ENCODE data around the gene SPRR2F. TPM values are rescaled to one million over a fixed set of nuclear protein-coding genes. Genes with fewer than 3 reads are reported as not detected.

The SPRR2F gene
- total and polyA plus RNA-seq, 2 of the 4 experiments (the other 2 are of a cell fraction): not detected

DNA sequence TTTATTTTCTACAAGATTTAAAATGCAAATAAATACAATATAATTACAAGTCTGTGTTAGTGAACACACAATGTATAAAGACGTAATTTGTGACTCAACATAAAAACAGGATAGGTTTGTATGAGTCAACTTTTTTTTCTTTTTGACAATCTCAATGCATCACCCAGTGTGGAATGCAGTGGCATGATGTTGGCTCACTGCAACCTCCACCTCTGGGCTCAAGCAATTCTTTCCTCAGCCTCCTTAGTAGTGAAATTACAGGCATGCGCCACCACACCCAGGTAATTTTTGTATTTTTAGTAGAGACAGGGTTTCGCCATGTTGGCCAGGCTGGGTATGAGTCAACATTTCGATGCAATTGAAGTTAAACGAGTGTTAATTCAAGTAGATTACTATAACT lies 13.1 kb downstream of the SPRR2F start:
- no peak for TF ChIP-seq MAZ (IDR thresholded peaks at IDR 0.05; ENCODE audit: borderline replicate concordance, low read depth, low read length)
- TF ChIP-seq POLR2A (IDR thresholded peaks at IDR 0.05; ENCODE audit: low read depth, low read length): no peak
- TF ChIP-seq, protein P1, sequence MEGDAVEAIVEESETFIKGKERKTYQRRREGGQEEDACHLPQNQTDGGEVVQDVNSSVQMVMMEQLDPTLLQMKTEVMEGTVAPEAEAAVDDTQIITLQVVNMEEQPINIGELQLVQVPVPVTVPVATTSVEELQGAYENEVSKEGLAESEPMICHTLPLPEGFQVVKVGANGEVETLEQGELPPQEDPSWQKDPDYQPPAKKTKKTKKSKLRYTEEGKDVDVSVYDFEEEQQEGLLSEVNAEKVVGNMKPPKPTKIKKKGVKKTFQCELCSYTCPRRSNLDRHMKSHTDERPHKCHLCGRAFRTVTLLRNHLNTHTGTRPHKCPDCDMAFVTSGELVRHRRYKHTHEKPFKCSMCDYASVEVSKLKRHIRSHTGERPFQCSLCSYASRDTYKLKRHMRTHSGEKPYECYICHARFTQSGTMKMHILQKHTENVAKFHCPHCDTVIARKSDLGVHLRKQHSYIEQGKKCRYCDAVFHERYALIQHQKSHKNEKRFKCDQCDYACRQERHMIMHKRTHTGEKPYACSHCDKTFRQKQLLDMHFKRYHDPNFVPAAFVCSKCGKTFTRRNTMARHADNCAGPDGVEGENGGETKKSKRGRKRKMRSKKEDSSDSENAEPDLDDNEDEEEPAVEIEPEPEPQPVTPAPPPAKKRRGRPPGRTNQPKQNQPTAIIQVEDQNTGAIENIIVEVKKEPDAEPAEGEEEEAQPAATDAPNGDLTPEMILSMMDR (conservative IDR thresholded peaks at IDR 0.05; ENCODE audit: low read depth, low read length): no peak
- no peak for TF ChIP-seq MXI1 (IDR thresholded peaks at IDR 0.05; ENCODE audit: borderline replicate concordance, low read depth, low read length)
- no peak for TF ChIP-seq CHD1 (IDR thresholded peaks at IDR 0.05; ENCODE audit: low read depth, low read length)
- TF ChIP-seq RCOR1 (IDR thresholded peaks at IDR 0.05; ENCODE audit: insufficient replicate concordance, low read length): no peak
- TF ChIP-seq RAD21 (IDR thresholded peaks at IDR 0.05; ENCODE audit: low read length): no peak
- TF ChIP-seq NFE2L2 (IDR thresholded peaks at IDR 0.05; ENCODE audit: low read depth, low read length): no peak
- TF ChIP-seq, protein P2, sequence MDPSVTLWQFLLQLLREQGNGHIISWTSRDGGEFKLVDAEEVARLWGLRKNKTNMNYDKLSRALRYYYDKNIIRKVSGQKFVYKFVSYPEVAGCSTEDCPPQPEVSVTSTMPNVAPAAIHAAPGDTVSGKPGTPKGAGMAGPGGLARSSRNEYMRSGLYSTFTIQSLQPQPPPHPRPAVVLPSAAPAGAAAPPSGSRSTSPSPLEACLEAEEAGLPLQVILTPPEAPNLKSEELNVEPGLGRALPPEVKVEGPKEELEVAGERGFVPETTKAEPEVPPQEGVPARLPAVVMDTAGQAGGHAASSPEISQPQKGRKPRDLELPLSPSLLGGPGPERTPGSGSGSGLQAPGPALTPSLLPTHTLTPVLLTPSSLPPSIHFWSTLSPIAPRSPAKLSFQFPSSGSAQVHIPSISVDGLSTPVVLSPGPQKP (IDR thresholded peaks at IDR 0.05; ENCODE audit: borderline replicate concordance, low read depth, low read length): no peak
- no peak for TF ChIP-seq MAFK (IDR thresholded peaks at IDR 0.05; ENCODE audit: low read depth, low read length)
- TF ChIP-seq CEBPB (IDR thresholded peaks at IDR 0.05; ENCODE audit: low read depth, low read length): no peak
- TF ChIP-seq SMC3 (IDR thresholded peaks at IDR 0.05; ENCODE audit: low read depth, low read length): no peak
- TF ChIP-seq FOS (IDR thresholded peaks at IDR 0.05; ENCODE audit: low read depth, low read length): no peak
- TF ChIP-seq BHLHE40 (IDR thresholded peaks at IDR 0.05; ENCODE audit: low read depth, low read length): no peak
- TF ChIP-seq RFX5 (IDR thresholded peaks at IDR 0.05; ENCODE audit: low read depth, low read length): no peak
- TF ChIP-seq, protein P3, sequence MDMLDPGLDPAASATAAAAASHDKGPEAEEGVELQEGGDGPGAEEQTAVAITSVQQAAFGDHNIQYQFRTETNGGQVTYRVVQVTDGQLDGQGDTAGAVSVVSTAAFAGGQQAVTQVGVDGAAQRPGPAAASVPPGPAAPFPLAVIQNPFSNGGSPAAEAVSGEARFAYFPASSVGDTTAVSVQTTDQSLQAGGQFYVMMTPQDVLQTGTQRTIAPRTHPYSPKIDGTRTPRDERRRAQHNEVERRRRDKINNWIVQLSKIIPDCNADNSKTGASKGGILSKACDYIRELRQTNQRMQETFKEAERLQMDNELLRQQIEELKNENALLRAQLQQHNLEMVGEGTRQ (IDR thresholded peaks at IDR 0.05; ENCODE audit: low read depth, low read length): no peak
- Histone ChIP-seq H2AK9ac (replicated peaks; ENCODE audit: low read depth, low read length, poor library complexity) (no peak overlapping the region), H3K4me2 (ENCODE audit: low read depth, low read length) (no peak overlapping the region), H3K23ac (ENCODE audit: low read depth, low read length) (no peak overlapping the region), H4K8ac (ENCODE audit: low read depth in 2 of 2, low read length in 2 of 2) (no peak overlapping the region), H3K9ac (ENCODE audit: low read depth, low read length) (no peak overlapping the region), H4K20me1 (ENCODE audit: insufficient read depth, low read length) (no peaks in the 10 kb centered on the region), H3K18ac (ENCODE audit: low read depth, low read length) (no peak overlapping the region), H2AFZ (replicated peaks; ENCODE audit: low read length, poor library complexity) (no peak overlapping the region), H3K4me3 (ENCODE audit: insufficient read depth, low read depth, low read length) (no peak overlapping the region), H2BK20ac (ENCODE audit: low read depth, low read length) (no peak overlapping the region), H4K91ac (ENCODE audit: insufficient read depth, low read depth, low read length) (no peak overlapping the region), H4K5ac (ENCODE audit: low read depth, low read length) (no peak overlapping the region), H2BK5ac (ENCODE audit: low read depth, low read length, poor library complexity, severe bottlenecking) (no peak overlapping the region), H3K56ac (ENCODE audit: extremely low read depth, insufficient read depth, low read length) (no peak overlapping the region), H3K27ac (ENCODE audit: insufficient read depth, low read length) (no peak overlapping the region), H2BK120ac (ENCODE audit: low read depth, low read length) (no peak overlapping the region), H3K4ac (ENCODE audit: low read depth, low read length) (no peak overlapping the region), H3K4me1 (ENCODE audit: control insufficient read depth, insufficient read depth, low read length) (no peaks in the 10 kb centered on the region), H2AK5ac (ENCODE audit: low read depth, low read length) (no peak overlapping the region), H2BK15ac (ENCODE audit: low read depth, low read length) (no peak overlapping the region), H3K36me3 (ENCODE audit: control insufficient read depth, insufficient read depth, low read length) (no peaks in the 10 kb centered on the region), H3K9me3 (ENCODE audit: control insufficient read depth, insufficient read depth, low read length) (no peaks in the 10 kb centered on the region), H3K27me3 (ENCODE audit: control insufficient read depth, insufficient read depth, low read length) (no peaks in the 10 kb centered on the region), H3K14ac (replicated peaks; ENCODE audit: low read depth, low read length) (no peak overlapping the region), H3K9me1 (ENCODE audit: insufficient read depth, low read length) (no peaks in the 10 kb centered on the region), H3K79me1 (ENCODE audit: low read depth in 1 of 2, low read length in 2 of 2) (no peaks in the 10 kb centered on the region)
- CTCF ChIA-PET: no interaction called here
- dilution Hi-C loops (cut with HindIII; ENCODE audit: low sequenced_read_pairs, unreplicated experiment): no loop called here
- DNase-seq (peak; percentile 4), ATAC-seq (ENCODE audit: low read depth) (no peak)
- BruUV-seq (replicated peaks): no TSS peak
- no CpG with 5 or more reads among the region's 5 CpGs for WGBS, 2 experiments (ENCODE audit: extremely low coverage in 2 of 2, insufficient read length in 1 of 2)
- POLR2A ChIA-PET (ENCODE audit: unreplicated experiment): no interaction called here
- intact Hi-C loops (cut with micrococcal nuclease): no loop called here
- in situ Hi-C loops (cut with MboI; ENCODE audit: low sequenced_read_pairs): no loop called here

Measured in IMR-90 (cell line).